C4-2B (cell line): ENCODE results near the gene HLF.

Experiments
- H3K27ac ChIP-seq: fragments of 450-650 bp; 2 replicates; pipeline ENCODE4 v1.5.1; 2017
- ZFX ChIP-seq: fragments of 450-650 bp; IDR thresholded peaks from 2 replicates; pipeline ENCODE4 v1.6.1; 2017
- TF ChIP-seq, protein P1 (sequence below): fragments of 450-650 bp; conservative IDR thresholded peaks from 2 replicates; pipeline ENCODE4 v1.5.1; 2017; ENCODE audit warnings: mild to moderate bottlenecking

Gene HLF

DNA sequence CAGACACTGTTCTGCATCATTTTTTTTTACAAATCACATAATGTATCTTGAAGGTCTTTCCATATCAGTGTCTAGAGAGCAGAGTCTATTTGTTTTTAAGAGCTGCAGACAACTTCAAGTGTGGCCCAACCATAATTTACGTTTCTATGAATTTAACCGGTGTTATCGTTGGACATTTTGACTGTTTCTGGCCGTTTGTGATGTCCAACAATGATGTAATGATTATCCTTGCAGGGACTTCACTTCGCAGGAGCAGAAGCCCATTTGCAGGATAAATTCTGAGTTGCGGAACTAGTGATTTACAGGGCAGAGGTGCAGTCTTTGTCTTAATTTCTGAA is 26.9 kb upstream of the HLF start:
- TF ChIP-seq, protein P1, sequence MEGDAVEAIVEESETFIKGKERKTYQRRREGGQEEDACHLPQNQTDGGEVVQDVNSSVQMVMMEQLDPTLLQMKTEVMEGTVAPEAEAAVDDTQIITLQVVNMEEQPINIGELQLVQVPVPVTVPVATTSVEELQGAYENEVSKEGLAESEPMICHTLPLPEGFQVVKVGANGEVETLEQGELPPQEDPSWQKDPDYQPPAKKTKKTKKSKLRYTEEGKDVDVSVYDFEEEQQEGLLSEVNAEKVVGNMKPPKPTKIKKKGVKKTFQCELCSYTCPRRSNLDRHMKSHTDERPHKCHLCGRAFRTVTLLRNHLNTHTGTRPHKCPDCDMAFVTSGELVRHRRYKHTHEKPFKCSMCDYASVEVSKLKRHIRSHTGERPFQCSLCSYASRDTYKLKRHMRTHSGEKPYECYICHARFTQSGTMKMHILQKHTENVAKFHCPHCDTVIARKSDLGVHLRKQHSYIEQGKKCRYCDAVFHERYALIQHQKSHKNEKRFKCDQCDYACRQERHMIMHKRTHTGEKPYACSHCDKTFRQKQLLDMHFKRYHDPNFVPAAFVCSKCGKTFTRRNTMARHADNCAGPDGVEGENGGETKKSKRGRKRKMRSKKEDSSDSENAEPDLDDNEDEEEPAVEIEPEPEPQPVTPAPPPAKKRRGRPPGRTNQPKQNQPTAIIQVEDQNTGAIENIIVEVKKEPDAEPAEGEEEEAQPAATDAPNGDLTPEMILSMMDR: no peak
- TF ChIP-seq ZFX: no peak
- H3K27ac ChIP-seq: peak overlapping the region; percentile 61

DNA sequence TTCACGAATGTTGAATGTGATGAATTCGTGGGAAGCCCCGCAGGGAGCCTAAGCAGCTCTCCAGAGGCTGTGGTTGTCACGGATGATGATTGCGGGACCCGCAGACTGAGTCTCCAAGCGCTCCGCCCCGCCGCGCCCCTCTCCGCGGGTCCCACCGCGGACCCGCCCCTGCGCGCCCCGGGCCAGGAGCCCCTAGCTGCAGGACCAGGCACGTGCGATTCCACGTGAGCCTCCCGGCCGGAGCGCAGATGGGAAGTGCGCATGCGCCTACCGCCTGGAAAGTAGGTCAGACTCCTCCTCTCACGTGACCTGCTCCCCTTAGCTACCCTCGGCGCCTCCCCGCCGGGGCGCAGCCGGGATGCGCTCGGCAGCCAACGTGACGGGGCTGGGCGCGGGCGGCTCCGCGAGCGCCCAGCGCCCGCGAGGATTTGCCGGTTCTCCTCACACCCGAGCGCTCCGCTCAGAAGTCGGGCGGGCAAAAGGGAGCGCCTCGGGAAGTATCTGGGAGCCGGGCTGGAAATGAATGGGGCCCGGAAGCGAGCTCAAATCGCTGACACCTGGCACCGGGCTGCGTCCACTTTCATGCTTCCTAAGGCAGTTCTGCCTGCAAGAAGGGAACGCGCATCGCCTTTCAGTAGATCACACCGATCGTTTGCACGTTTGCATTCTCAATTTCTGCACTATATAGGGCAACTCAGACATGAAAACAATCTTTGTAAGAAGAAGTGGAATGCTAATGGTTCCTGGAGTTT is 26.4 kb upstream of the HLF start:
- peak overlapping the region; percentile 61 for H3K27ac ChIP-seq

DNA sequence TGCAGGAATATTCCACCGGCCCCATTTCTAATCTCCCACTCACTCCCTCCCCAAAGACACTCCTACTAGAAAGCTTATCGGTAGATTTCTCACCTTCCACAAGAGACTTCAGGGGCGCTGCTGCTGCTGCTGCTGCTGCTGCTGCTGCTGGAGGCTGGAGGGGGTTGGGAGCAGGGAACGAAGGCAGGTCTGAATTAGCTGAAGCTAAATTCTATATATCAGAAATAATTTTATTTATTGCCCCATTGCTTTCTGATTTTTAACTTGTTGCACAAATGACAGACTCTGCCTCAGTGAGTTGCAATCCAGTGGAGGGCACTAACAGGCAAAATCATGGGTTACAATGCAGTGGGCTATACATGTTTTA is 25.8 kb upstream of the HLF start:
- no peak for TF ChIP-seq ZFX
- TF ChIP-seq, protein P1: peak; percentile 31
- peak overlapping the region; percentile 61 for H3K27ac ChIP-seq

More for the DNA sequence above, 26.4 kb upstream of the HLF start:
- no peak for TF ChIP-seq ZFX
- TF ChIP-seq, protein P1: no peak

GRCh38 chr17:55241097-55241496 is 23.7 kb upstream of the HLF start:
- TF ChIP-seq ZFX: no peak
- TF ChIP-seq, protein P1: no peak
- no peak overlapping the region for H3K27ac ChIP-seq

DNA sequence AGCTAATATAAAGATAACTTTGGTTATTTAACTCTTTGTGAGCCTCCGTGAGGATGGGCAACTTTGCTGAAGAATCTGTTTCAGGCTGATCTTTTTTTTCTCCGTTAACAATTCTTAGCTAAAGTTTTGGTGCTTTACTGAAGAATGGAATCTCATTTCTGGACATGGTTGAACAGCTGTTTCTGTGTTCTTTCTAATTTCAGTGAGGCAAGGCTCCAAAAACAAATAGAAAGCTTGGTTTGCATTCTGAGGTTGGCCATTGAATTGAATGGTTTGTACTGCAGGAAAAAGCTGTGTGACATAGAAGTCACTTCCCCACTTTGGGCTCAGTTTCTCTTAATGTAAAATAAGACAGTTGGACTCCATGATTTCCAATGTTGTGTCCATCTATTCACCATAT is 22.3 kb upstream of the HLF start:
- TF ChIP-seq, protein P1: no peak
- no peak for TF ChIP-seq ZFX
- no peak overlapping the region for H3K27ac ChIP-seq

DNA sequence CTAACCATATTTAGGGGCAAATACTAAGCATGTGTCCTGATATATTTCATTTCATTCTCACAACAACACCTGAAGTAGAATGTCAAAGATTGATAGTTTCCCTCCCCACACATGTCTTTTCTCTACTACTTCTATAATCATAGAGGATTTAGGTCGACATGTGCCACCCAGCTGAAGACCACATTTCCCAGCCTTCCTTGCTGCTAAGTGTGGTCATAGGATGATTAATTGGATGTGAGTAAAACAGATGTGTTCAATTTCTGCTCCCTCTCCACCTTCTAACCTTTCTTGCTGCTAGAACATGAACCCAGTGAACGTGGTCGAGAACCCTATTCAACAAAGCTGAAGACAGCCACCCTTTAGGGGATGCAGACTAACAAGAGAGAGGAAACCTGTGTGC is 18.8 kb upstream of the HLF start:
- no peak for TF ChIP-seq ZFX
- TF ChIP-seq, protein P1: no peak
- H3K27ac ChIP-seq: no peak overlapping the region

DNA sequence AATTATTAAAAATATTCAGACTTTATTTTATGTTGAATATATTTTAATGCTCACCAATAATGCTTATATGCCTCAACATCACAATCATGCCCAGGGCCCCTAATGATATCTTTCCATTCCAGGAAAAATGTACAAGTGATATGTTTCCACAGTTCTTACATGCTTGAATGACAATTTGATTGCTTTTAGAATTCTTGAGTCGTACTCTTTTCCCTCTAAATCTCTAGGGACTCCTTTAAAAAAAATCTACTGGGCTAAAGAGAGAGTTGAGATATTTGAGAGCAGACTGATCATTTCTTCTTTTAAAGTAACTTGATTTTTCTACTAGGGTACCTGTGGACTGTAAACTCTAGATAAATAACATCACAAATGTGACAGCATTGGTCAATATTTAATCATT is 18.2 kb upstream of the HLF start:
- TF ChIP-seq, protein P1: no peak
- TF ChIP-seq ZFX: no peak

More for the DNA sequence above, 18.2 kb upstream of the HLF start:
- H3K27ac ChIP-seq: no peak overlapping the region
